G401.6 (cell line): ENCODE measurements around the gene JADE1.

ENCODE experiments used
- FAIRE-seq: peaks from 2 replicates; lab custom pipeline; 2012; peaks lifted over from hg19 to GRCh38; lab: Jason Lieb, UNC

The JADE1 gene

DNA sequence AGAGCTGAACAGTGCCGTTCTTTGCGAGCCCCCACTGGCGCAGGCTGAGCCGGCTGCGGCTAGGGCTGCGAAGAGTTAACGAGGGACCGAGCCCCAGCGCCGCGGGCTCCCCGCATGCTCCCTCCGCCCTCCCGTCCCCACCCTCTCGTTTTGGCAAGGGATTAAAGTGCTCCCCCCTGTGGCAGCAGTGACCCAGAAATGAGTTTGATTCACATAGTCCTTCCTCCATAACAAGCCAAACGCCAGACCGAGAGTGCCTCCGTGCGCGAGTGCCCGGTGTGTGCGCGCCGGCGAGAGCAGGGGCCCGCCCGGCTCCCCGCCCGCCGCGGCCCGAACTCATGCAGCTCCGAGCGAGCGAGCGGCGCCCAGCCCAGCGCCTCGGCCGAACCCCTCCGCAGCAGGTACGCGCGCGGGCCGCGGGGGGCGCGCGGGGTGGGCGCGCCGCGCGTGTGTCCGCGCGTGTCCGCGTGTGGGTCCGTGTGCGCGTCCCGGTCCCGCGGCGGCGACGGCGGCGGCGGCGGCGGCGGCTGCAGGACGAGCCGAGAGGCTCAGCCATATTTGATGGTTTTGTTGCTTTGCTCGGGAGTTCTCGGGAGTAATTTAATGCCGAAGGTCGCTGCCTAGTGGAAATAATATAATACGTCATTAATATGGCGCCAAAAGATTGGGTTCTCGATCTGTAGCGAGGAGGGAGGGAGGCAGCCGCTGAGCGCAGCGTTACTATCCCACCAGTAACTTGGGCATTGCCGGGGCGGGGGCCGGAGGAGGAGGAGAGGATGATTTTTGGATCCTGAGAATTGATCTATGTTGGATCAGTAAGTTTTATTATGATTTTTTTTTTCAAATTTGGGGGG lies at the start of gene JADE1:
Gene JADE1, plus strand, starts transcription at position 224 of the 854 bp plus-strand sequence. CDS start 22,059 bp downstream, outside the sequence.
- peak; percentile 46 for FAIRE-seq

DNA sequence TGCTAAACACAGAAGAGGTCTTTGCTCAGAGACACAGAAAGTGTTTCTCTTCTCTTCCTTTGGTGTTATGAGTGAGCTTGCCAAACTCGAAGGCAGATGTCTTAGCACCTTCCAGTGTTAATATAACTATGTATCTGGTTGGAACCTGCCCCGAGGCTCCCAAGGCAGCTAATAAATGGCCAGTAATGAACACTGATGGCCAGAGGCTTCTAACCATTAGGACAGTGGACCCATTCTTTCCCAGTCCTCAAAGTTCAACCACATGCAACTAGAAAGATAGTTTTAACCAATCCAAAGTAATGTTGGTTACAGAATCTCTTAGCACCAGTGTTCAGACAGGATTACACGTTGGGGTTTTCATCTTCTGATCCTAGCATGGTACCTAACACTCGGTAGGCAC lies 42.7 kb upstream of the JADE1 start:
- FAIRE-seq = no peak

DNA sequence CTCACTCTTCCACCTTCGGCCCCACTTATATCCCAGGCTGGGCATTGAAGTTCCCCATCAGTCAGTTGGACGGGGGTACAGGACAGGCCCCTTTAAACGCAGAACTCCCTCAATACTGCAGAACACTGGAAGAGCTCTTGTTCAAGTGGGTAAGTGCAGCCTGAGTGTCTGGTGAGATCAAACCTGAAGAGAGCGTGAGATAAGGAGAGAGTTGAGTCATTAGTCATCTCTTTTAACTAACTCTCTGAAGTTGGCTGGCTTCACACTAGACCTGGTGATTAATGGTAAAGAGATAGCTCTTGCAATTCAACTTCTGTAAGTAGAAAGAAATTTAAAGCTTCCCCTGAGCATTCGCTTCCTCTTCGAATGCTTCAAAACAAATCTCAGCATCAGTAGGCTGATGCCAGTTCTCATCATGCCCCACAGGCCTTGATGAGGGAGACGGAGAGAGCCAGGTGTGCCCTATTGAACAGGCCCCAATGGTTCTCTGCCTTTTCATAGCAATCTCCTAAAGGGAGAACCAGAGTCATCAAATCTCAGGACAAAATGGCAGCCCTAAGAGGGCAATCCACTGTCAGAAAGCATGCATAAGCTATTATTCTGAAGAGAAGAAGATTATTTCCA lies 41.0 kb upstream of the JADE1 start:
- FAIRE-seq = no peak

DNA sequence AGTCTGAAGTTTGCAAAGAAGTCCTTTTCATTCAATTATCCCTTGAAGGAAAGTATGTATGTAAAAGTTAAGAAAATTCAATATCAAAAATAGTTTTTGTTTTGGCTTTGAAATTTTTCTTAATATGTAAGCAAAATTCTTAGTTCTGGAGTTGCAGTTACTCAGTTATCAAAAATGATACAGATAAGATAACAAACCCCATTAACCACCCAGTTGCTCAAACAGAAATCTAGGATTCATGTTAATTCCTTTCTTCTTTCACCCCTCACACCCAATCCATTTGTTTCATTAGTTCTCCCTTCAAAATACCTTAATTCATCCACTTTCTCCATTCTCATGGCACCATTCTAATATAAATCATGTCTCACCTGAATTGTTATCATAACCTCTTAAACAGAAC lies 40.5 kb upstream of the JADE1 start:
- FAIRE-seq = no peak

DNA sequence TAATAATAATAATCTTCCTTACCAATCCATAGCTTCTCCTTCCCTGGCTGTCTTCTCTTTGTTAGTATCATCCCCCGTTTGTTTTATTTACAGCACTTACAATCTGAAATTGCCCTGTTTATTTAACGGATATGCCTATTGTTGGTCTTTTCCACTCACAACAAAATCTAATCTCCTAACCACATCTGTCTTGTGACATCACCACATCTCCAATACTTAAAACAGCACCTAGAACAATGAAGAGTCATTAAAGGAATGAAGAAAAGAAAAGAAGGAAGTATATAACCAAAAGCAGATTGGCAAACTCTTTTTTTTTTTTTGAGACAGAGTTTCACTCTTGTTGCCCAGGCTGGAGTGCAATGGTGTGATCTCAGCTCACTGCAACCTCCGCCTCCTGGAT lies 38.7 kb upstream of the JADE1 start:
- FAIRE-seq = no peak

DNA sequence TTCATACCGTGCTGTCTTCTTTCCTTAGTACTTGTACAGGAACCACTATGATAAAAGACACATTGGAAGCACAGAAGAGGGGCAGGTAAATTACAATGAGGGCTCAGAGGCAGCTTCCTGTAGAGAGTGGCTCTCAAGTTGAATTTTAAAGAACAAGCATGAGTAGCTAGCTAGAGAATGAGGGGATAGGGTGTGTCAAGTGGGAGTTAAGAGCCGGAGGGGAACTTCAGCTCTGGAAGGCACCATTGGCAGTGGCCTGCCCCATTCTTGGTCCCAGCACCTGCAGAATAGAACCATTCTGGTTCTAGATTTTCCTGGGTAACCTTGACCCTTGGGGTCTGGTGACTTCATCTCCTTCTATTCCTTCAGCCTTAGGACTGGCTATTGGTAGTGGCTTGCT lies 34.0 kb upstream of the JADE1 start:
- no peak for FAIRE-seq

DNA sequence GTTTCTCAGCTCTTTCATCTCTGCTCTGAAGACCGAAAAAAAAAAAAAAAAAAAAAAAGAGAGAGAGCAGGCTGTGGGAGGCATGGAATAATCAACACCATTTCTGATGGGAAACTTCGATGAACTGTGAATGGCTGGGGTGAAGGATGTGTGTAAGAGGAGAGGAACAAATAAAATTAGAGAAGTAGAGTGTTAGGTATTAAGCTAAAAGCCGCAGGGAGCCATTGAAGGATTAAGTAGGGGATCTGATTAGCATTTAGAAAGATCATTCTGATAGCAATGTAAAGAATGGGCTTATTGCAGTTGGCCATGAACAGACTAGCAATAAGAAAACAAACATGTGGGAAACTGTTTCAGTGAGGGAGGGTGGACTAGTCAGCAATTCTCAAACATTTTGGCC lies 33.6 kb upstream of the JADE1 start:
- no peak for FAIRE-seq

DNA sequence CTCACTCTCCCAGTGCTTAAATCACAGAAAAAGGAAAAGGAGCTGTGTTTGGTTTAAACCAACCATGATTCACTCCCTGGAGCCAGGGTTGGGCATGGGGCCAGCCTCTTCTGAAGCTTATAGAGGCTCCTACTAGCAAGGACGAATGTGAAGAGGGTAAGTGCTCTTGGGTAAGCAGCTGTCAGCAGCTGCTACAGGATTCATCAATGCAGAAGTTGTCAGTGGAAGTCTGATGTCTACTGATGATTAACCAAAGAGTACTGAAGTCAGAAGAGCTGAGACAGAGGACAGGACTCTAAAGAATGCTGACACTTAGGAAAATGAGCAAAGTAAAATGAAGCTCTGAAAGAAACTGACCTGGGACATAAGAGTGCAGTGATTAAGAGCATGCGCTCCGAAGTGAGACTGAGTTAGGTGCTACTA lies 32.7 kb upstream of the JADE1 start:
- FAIRE-seq = no peak

DNA sequence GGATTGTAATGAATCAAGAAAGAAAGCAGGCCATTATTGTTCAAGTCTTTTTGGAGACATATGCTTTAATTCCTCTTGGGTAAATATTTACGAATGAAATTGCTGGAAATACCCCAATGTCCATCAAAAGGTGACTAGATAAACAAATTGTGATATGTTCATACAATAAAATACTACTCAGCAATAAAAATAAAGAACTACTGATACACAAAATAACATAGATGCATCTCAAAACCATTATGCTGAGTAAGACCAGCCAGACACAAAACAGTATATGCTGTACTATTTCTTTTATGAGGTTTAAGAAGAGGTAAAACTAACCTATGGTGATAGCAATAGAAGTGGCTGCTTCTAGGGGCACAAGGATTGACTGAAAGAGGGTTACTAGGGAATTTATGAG lies 28.8 kb upstream of the JADE1 start:
- FAIRE-seq = no peak

DNA sequence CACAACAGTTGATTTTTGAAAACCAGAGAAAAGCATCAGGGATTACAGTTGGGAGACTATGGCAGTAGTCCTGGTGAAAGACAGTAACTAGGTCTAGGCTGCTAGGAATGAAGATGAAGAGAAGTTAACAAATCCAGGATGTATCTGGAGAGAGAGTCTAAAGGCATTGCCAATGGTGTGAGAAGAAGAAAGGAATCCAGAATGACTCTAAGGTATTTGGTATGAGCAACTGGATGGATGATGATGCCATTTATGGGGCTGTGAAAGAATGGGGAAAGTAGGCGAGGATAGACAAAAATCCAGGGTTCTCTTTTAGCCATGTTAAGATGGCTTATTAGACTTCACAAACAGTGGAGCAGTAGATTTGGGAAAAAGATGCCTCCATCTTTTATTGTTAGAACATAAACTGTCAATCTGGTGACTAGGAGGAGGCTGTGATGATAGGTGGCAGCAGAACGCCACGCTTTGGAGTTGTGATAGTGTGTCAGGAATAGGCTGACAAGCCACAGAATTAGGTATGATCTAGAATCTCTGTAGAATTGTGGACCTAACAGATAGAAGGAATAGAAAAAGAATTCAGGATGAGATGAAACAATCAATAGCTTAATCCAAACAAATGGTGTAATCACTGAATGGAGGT lies 27.3 kb upstream of the JADE1 start:
- peak; percentile 8 for FAIRE-seq

DNA sequence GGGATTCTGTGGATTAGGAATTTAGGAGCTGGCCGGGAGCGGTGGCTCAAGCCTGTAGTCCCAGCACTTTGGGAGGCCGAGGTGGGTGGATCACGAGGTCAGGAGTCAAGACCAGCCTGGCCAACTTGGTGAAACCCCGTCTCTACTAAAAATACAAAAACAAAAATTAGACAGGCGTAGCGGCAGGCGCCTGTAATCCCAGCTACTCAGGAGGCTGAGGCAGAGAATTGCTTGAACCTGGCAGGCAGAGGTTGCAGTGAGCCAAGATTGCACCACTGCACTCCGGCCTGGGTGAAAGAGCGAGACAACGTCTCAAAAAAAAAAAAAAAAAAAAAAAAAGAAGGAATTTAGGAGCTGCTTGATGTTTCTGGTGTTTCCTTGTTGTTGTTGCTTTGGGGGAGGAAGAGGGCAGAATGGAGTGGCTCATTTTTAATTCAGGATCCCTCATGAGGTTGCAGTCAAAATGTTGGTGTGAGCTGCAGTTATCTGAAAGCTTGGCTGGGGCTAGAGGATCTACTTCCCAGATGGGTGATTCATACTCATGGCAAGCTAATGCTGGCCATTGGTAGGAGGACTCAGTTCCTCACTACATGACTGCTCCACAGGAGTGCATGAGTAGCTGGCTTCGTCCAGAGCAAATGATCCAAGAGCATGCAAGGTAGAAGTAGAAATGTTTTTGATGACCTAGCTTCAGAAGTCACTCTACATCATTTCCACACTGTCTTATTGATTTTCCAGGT lies 26.5 kb upstream of the JADE1 start:
- no peak for FAIRE-seq

DNA sequence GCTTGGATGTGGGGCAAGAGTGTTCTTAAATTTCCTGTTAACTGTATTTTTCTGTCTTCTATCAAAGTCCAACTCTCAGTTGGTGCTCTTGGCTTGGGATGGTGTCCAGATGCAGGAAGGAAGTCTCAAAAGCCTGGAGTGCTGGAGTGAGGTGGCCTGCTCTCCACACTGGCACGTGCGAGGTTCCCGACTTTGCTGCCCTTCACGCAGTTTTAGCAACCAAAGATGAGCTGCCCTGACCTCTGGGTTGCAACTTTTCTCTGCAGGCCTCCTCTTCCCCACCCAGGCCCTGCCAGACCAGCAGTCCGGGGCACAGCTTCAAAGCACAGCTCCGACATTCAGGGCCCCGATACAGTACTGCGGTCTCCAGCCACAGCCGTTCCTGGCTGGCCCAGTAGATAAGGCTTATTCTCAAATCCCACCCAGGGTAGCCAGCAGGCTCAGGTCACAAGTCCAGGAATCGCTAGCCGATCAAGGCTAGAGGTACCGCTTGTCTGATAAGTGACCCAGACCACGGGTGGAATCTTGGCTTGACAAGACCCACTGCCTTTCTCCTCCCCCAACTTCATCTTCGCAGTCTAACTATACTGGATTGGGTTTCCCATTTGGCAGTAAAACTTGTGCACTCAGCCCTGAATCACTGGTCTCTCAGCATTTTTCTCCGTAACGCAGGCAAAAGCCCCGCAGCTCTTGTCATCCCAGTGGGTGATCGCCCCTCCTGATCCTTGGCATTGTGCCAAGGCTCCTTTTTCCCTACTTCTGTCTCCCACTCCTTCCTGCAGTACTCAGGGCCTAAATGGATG lies 21.8 kb upstream of the JADE1 start:
- FAIRE-seq = no peak

DNA sequence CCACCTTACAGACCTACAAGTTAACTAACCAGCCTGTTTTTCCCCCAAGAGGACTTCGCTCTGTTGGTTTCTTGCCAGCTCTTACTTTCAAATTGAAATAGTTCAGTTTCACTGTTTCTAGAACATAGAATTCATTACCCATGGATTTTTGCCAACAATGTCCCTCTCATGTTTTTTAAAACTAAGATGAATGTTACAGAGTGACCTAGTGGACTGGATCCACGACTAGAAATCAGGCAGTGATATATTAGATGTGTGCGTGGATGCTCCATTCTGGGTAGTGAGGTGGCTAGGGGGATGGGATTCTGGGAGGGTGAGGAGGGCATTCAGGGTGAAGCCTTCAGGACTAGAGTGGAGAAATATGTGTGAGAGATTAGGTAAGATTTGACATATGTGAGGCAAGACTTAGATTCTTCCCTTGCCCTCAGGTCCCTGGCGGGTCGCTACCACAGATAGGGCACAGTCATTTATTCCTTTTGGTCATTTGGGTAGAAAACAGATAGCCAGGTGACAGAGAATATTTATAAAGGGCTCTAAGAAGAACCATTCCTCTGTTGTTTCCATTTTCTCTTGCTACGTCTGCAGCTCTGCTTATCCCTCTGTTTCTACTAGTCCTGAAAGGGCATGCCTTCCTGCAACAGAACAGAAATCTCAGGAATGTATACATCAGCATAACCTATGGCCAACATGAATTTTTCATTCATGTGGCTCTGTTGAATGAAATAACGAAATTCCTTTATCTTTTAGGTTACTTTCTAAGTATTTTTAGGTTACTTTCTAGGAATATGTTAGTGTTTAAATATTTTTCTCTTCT lies 15.4 kb upstream of the JADE1 start:
- no peak for FAIRE-seq

DNA sequence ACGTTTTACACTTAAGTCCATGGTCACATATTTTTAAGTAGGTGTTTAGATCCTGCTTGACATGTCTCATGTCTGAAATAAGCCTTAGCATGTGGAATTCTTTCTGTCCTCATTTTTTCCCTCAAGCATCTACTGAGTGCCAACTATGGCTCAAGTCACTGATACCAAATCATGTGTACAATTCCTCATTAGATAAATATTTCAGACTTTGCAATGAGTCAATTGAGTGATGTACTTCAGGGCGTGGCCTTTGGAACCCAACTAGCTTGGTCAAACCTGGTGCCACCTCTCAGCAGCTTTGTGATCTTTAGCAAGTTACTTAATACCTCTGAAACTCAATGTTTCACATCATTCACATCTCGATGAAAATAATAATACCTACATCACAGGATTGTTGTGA lies 12.6 kb upstream of the JADE1 start:
- FAIRE-seq = no peak

DNA sequence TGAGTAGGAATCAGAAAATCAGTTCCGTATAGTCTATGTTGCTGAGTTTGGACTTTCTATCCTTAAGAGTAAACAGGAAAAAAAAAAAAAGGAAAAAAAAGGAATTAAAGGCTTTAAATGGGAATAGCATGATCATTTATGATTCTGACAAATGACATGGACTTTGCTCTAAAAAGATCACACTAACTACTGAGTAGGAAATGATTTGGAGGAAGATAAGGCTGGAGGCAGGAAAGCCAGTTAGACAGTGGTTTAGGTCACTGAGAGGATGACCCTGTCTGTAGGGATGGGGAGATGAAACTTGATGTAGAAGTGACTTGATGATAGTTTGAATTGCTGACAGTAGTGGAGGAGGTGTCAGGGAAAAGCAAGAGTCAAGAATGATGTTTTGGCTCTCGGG lies 9.2 kb upstream of the JADE1 start:
- FAIRE-seq = no peak

DNA sequence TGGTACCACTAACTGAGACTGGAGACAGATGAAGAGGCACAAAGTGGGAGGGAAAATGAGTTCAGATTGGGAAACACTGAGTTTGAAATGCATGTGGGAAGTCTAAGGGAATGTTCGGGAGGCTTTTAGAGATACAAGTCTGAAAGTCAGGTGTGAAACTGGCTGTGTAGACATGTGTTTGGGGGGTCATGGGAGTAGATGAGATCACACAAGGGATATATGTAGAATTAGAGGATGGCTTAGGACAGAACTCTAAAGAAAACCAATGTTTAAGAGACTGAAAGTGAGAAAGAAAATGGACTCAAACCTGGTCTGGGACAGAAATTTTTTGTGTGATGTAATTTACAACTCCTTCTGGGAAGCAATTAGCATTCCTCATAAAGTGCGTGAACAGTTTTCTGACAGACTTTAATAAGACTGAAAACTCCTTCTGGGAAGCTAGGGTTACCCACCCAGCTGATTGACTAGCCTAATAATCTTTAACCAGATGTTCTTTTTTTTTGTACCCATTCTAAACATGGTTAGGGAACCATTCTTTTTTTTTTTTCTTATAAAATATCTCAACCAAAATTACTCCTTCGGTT lies 8.7 kb upstream of the JADE1 start:
- FAIRE-seq = no peak

DNA sequence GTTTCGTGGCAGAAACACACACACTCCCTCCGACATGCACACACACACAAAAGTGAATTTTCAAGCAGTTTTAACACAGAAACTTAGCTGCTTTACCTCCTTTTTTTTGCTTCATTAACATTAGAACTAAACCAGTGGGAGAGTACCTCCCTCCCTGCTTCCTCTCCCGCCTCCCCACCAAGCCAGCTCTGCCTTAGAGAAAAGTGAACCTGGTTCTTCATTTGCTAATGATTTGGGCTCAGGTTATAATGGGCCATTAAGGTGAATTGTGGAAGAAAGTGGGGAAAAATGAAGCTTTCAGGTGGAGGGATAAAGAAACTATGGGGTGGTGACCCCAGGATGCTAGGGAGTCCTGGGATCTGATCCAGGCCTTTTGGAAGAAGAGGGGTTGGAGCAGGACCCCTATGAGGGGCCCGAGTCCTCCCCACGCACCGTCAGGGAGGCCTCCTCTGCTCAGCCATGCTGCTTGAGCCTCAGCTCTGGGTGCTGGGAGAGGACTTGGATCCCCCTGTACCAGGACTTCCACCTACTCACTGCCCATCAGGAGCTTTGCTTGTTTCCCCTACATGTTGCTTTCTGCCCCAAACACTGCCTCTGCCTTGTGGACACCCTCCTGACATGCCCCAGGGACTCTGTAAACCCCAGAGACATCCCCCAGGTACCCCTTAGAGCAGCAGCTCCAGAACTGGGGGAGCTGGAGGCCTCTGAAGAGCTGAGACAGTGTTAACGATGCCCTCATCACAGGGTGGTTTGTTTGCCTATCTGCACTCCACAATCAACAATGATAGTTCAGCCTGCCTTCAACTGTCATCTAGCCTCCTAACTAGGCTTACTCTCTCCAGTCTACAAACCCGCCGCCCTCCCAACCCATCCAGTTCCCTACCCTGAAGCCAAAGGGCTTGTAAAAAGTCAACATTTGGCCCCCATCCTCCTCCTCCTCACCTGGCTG lies 6.5 kb upstream of the JADE1 start:
- FAIRE-seq = no peak

DNA sequence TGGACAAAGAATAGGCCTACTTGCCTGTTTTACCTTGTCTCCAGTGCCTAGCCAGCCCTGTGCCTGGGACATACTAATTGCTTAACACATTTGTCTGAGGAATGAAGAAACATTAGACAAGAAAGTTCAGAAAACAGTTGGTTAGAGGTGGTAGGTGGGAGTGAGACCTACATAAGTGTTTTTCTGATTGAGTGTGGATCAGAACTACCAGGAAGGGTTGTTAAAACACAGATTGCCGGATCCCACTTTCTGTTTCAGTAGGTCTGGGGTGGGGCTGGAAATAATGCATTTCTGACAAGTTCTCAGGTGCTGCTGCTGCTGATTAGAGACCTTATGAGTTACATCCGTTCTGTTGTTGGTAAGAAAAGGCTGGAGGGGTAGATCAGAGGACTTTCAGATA lies 5.7 kb upstream of the JADE1 start:
- no peak for FAIRE-seq

DNA sequence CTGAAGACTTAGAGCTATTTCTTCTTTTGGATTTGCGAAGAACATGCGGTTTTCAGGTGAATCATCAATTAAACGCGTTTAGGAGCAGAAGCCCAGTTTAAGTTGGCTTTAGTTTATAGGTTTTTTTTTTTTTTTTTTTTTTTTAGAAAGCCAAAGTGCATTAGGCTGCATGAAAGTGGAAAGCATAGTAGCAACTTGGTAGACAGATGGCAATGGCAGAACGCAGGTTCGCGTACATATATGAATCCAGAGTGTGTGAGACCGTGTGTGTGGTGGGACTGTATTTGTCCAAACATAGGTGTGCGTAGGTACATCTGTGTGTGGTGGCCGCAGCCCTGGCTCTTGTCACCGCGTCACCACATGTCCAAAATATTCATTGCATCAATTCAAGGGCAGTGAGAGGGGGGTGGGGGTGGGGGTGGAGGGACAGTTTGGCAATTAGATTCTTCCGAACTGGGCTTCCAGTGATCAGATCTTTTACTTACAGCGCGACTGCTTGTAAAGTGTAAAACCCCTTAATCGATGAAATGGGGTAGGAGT lies 901 bp downstream of the JADE1 start:
- FAIRE-seq = no peak
